CMK (cell line): ENCODE data around the gene FITM2.

Experiments
- DNase-seq: peaks from one replicate; pipeline ENCODE4 v3.0.0-alpha.2; 2010; ENCODE audit warnings: low read depth

FITM2 gene

DNA sequence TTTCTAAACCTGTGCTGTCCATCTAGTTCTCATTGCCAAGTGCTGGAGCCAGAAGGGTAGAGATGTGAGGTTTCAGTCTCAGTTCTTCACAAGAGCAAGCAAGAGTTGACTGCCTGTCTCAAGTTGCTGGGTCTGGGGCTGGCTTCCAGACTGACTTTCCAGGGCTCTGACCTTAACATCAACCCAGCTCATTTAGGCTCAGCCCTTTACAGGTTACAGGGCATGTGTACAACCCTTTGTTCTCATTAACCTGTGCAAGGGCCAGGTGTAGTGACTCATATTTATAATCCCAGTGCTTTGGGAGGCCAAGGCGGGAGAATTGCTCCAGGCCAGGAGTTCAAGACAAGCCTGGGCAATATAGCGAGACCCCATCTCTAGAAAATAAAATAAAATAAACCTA, 30.6 kb downstream of the FITM2 start:
- no peak for DNase-seq

DNA sequence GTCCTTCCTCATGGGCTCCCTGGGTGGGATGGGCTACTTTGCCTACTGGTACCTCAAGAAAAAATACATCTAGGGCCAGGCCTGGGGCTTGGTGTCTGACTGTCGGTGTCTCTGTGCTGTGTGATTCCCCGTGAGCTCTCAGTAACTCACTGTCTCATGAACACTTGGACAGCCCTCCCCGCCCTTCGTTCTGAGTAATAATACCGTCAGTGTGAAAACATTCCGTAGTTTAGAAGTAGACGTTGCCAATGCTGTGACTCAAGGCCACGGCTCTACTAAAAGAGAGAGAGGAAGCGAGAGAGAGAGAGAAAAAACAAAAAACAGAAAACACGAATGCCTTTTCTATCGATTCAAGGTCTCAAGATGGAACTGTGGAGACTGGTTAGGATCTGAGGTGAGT, 31.8 kb downstream of the FITM2 start:
- no peak for DNase-seq

GRCh38 chr20:44274303-44275017, 36.5 kb downstream of the FITM2 start:
- DNase-seq, result no peak

DNA sequence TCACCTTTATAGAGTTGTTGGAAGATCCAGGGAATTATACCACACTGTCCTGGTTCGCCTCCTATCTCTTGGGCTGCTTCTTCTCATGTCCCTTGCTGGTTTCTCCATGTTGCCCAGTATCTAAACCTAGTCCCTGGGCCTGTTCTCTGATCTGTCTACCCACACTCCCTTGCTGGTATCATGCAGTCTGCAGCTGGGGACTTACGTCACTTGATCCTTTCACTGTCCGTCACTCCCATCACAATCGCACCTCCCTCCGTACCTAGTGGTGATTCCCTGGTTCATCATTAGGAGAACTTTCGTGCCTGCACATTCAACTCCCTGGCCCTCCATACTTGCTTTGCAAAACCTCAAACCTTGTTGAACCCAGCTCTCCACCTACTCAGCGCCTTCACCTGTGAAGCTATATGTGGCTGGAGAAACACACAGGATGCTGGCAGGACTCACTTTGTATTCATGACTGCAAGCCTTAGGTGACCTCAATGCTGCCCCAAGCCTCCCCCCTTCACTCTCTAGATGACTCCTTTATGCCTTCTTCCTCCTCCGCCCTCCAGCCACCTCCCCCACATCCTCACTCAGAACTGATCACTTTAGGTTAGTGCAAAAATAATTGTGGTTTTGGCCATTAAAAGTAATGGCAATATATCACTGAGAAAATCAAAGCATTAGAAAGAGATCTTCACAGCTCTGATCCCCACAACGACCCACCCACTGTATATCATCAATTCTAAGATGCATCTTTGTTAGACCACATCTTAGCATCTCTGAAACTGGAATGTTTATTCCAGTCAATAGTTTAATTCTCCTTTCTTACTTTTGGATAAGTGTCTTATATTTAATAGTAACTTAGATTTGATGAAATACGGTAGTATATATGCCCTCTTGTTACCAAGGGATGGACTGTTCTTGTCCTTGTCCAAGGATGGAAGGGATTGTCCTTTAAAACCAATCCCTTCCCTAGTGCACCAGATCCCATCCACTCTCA, 37.5 kb downstream of the FITM2 start:
- no peak for DNase-seq

DNA sequence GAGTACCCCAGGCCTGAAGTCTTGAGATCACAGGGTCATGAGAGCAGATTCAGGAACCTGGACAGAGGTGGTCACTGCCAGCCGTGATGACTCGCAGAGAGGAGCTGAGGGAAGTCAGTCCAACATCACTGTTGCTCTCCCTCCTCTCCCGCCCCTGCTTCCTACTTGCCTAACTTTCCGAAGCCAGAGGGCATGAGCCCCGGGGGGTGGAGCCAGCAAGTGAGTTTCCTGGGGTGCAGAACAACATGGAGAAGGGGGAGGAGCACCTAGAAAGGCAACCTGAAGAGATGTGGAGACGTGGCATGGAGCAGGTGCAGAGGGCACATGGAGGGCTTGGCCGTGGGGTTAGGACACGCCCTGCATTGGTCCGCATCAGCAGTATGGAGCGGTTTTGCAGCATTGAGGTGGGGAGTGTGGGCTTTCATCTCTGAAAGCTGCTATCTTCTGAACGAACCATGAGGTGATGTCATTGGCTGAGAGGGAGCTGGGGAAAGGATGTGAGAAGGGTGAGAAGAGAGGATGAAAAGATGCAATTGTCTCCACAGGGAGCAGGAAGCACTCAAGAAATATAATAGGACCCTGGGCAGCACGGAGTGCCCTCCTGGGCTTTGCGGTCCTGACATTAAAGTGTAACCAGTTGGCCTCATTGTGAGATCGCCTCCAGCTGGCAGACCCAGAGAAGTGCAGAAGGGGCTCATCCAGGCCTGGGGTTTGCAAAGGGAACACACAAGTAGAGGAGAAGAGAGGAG, 38.9 kb downstream of the FITM2 start:
- DNase-seq, result no peak

DNA sequence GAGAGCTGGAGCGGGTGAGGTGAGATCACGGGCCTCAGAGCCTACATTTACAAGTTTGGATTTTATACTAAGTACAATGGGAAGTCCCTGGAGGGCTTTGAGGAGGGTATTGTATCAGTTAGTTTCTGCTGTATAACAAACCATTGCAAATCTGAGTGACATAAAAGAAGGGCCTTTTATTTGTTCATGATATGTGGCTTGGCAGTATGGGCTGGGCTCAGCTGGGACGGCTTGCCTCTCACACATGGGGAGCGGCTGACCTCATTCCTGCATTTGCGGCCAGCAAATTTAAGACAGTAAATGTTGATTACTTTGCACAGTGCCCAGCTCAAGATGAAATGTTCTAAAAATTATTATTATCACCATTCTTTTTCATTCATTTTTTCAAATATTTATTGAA, 42.2 kb downstream of the FITM2 start:
- DNase-seq, result no peak

DNA sequence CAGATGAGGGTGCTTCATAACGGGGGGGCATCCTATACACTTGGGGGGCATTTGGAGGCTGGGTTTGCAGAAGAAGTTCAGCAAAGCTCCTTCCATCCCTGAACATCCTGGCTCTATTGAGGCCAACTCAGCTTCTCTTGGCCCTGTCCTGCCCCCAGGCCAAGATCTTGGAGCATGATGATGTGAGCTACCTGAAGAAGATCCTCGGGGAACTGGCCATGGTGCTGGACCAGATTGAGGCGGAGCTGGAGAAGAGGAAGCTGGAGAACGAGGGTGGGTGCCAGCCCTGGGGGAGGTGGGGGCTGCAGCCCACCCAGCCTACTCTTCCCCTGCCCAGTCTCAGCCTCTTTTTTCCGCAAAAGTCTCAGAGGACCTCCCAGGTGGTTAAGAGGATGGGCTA, 46.7 kb downstream of the FITM2 start:
- no peak for DNase-seq

DNA sequence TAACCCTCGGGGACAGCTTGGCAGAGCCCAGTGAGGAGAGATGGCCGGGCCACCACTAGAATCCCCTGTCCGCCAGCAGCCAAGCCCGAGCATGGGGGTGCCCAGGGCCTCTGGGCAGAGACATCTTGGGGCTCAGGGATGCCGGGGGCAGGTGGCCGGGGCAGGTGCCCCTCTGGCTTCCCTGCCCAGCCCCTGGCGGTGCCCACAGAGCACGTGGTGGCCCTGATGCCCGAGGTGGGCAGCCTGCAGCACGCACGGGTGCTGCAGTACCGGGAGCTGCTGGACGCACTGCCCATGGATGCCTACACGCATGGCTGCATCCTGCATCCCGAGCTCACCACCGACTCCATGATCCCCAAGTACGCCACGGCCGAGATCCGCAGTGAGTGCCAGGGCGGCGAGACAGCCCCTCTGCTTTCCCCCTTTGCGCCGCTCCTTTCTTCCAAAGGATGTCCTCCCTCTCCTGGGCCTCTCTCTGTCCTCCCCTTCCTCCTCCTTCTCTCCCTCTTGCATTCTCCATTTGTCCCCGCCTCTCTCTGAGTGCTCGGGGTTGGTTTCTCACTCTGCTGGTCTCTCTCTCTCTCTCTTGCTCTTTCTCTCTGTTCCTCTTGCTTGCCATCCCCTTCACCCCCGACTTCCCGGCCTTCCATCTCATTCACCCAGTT, 52.6 kb downstream of the FITM2 start:
- DNase-seq, result no peak

- DNase-seq, result no peak
Observed at GRCh38 chr20:44256961-44257360, 54.0 kb downstream of the FITM2 start.

DNA sequence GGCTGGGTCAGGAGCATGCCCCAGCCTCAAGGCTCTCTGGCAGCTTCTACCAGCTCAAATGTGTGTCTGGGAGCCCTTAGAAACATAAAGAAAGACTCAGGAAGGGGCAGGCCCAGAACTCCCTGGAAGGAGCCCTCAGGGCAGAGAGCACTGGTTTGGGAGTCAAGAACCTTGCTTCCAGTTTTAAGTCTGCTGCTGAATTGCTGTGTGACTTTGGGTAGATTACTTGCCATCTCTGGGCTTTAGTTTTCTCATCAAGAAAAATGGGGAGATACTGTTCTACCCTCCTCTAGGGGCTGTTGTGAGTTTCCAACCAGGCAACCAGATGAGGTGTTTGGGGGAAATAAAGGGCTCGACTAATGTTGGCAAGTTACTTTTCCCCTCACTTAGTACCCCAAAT, 55.1 kb downstream of the FITM2 start:
- no peak for DNase-seq

DNA sequence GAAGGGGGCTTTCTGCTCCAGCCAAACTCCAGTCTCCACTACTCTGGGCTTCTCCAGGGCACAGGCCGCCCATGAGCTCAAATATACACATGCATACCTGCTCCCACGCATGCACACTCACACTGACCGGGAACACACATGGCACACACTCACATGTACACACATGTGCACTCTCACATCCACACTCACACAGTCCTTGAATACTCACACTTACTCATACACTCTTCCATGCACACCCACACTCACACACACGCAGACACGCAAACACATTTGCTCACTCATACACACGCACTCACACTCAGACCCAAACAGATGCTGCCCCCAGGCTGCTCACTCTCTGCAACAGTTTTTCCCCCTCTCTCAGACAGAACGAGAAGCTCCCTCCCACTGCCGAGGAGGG, 56.9 kb downstream of the FITM2 start:
- DNase-seq, result no peak

DNA sequence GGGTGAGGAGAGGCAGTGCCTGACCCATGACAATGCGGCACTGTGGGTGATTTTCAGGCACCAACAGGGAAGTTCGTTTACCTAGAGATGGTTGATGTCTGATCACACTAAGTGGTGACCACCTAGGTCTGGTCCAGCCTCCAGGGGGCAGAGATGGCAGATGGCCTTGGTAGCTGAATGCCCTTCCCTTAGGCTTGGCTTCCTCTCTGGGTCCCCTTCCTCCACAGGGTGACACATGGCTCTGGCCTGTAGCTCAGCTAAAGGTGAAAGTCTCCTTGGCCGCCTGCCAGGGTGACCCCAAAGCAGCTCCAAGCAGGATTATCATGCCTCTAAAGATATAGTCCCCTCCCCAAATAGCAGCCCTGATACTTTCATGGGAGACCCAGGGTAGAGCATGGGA, 57.5 kb downstream of the FITM2 start:
- no peak for DNase-seq
